HepG2 (cell line): ENCODE data around the gene NAT14. TPM values are rescaled to one million over a fixed set of nuclear protein-coding genes. Genes with fewer than 3 reads are reported as not detected.
A peak's percentile ranks its signal among the peaks of the same experiment; 100 is the strongest.

Experiments used
- BRCA1 ChIP-seq: sonication (generic); formaldehyde crosslinking; IDR thresholded peaks from 2 replicates; pipeline ENCODE4 v1.4.0; 2020; ENCODE audit warnings: missing genetic modification reagents
- ETV5 ChIP-seq: IDR thresholded peaks from 2 replicates; pipeline ENCODE4 v1.6.1; 2018; ENCODE audit warnings: missing biosample characterization, missing genetic modification reagents, inconsistent platforms, borderline replicate concordance
- HDAC6 ChIP-seq: fragments of 200-600 bp; sonication (generic); IDR thresholded peaks from 2 replicates; pipeline ENCODE4 v1.7.0; 2017; ENCODE audit warnings: mild to moderate bottlenecking, antibody characterized with exemption, low read length, low read depth
- HNF4G ChIP-seq, 2 experiments: sonication (generic) in 1 of 2; formaldehyde crosslinking in 1 of 2; IDR thresholded peaks; 2 replicates each; pipeline versions ENCODE4 v1.4.0 to v1.6.1; 2011 to 2020; ENCODE audit warnings: borderline replicate concordance in 2 of 2, low read depth in 2 of 2, mild to moderate bottlenecking in 2 of 2, low read length in 1 of 2, missing genetic modification reagents in 1 of 2, moderate library complexity in 1 of 2
- PAF1 ChIP-seq: IDR thresholded peaks from 2 replicates; pipeline ENCODE4 v1.6.1; 2016; ENCODE audit warnings: missing genetic modification reagents, missing compliant biosample characterization
- POLR2AphosphoS2 ChIP-seq: IDR thresholded peaks from 2 replicates; pipeline ENCODE4 v1.6.1; 2011; ENCODE audit warnings: low read depth, low read length, improper control_type of control experiment
- SALL1 ChIP-seq: sonication (generic); formaldehyde crosslinking; IDR thresholded peaks from 2 replicates; pipeline ENCODE4 v1.8.0; 2022; ENCODE audit warnings: mild to moderate bottlenecking, missing genetic modification reagents
- TIGD3 ChIP-seq: sonication (generic); formaldehyde crosslinking; IDR thresholded peaks from 2 replicates; pipeline ENCODE4 v1.5.1; 2020; ENCODE audit warnings: mild to moderate bottlenecking, missing genetic modification reagents, borderline replicate concordance
- WIZ ChIP-seq: sonication (generic); formaldehyde crosslinking; IDR thresholded peaks from 2 replicates; pipeline ENCODE4 v1.5.1; 2020; ENCODE audit warnings: mild to moderate bottlenecking, missing genetic modification reagents
- ZBTB14 ChIP-seq: sonication (generic); formaldehyde crosslinking; IDR thresholded peaks from 2 replicates; pipeline ENCODE4 v1.4.0; 2020; ENCODE audit warnings: missing genetic modification reagents
- ZNF124 ChIP-seq: sonication (generic); formaldehyde crosslinking; IDR thresholded peaks from 2 replicates; pipeline ENCODE4 v1.4.0; 2020; ENCODE audit warnings: missing genetic modification reagents
- ZNF138 ChIP-seq: sonication (generic); formaldehyde crosslinking; IDR thresholded peaks from 2 replicates; pipeline ENCODE4 v1.5.0; 2020; ENCODE audit warnings: mild to moderate bottlenecking, low read depth, missing genetic modification reagents
- ZNF263 ChIP-seq: sonication (generic); formaldehyde crosslinking; IDR thresholded peaks from 2 replicates; pipeline ENCODE4 v1.4.0; 2020; ENCODE audit warnings: missing genetic modification reagents
- ZNF30 ChIP-seq: sonication (generic); formaldehyde crosslinking; IDR thresholded peaks from 2 replicates; pipeline ENCODE4 v1.5.0; 2020; ENCODE audit warnings: mild to moderate bottlenecking, missing genetic modification reagents
- ZNF441 ChIP-seq: sonication (generic); formaldehyde crosslinking; IDR thresholded peaks from 2 replicates; pipeline ENCODE4 v1.7.0; 2021; ENCODE audit warnings: missing genetic modification reagents, borderline replicate concordance
- ZNF513 ChIP-seq: sonication (generic); formaldehyde crosslinking; conservative IDR thresholded peaks from 2 replicates; pipeline ENCODE4 v1.5.0; 2020; ENCODE audit warnings: missing genetic modification reagents
- ZNF674 ChIP-seq: sonication (generic); formaldehyde crosslinking; IDR thresholded peaks from 2 replicates; pipeline ENCODE4 v1.5.0; 2020; ENCODE audit warnings: low read depth, mild to moderate bottlenecking, missing genetic modification reagents
- ZNF704 ChIP-seq: sonication (generic); formaldehyde crosslinking; IDR thresholded peaks from 2 replicates; pipeline ENCODE4 v1.8.1; 2023; ENCODE audit warnings: mild to moderate bottlenecking, inconsistent platforms, moderate library complexity, missing genetic modification reagents, borderline replicate concordance
- ZNF737 ChIP-seq: sonication (generic); formaldehyde crosslinking; IDR thresholded peaks from 2 replicates; pipeline ENCODE4 v1.5.0; 2020; ENCODE audit warnings: missing genetic modification reagents, mild to moderate bottlenecking, borderline replicate concordance
- polyA plus RNA-seq, 8 experiments: library from polyadenylated mRNA; depleted of rRNA in 3 of 8; stranded (reverse) in 7 of 8; unstranded in 1 of 8; fragments of >200 nt; fragmentation: Illumina TruSeq in 4 of 8; extraction: Trizol in 4 of 8; gene quantifications; 2 replicates each; pipeline versions ENCODE4 v1.2.1 to v1.2.3, GENCODE V29; 2011 to 2016; ENCODE audit warnings: low read depth in 4 of 8, missing spikeins in 1 of 8, mixed read lengths in 1 of 8; ENCODE audit not compliant: insufficient read depth in 1 of 8
- total RNA-seq, 5 experiments: library from RNA; depleted of rRNA; stranded (reverse); fragments of >200 nt; fragmentation: Illumina TruSeq; extraction: Trizol; gene quantifications; 2 replicates each; pipeline ENCODE4 v1.2.3, GENCODE V29; 2016; ENCODE audit warnings: low read depth in 1 of 5
- TF ChIP-seq, protein P1 (sequence below): sonication (generic); formaldehyde crosslinking; conservative IDR thresholded peaks from 2 replicates; pipeline ENCODE4 v1.8.0; 2022; ENCODE audit warnings: missing genetic modification reagents

The NAT14 gene
- total and polyA plus RNA-seq, 2 of the 13 experiments (the other 11 are each of a cell fraction or from before 2014, with no cell fraction given), result 20.7 to 22.3 TPM

DNA sequence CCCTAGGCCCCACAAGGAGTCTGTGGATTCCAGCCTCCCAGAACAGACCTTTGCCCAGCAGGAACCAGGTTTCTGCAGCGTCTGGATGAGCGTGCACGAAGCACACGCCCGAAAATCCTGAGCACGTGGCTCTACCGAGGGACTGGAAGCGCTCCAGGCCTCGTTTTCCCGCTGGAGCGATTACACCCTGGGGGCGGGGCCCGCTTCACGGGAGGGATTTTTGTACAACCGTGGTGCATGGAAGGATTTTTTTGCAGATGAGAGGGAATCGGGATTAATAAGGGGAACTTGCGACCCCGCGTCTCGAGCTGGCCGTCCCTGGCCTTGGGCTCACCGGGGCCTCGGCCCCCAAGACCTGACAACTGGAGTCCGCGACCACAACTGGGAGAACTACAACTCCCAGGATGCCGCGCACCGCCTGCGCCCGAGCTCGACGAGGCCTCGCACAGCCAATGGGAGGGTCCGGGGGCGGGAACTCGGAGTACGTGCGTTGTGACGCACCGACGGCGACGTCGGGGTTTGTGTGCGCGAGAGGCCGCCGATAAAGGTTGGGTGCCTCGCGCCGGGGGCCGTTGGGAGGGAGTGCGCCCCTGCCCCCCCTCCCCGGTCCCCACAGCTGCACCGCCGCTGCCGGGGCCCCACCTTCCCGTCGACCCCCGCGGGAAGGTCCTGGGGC, 8.8 kb upstream of the NAT14 start, which contains the start of gene ZNF628 (continued):
- TF ChIP-seq TIGD3 (CRISPR knock-in tag) (peak; percentile 64; the same call in 1 of the 2 replicates), ZNF737 (CRISPR knock-in tag) (no peak), HNF4G (IDR thresholded peaks at IDR 0.05; ENCODE audit: borderline replicate concordance, low read depth, low read length) (no peak), HNF4G (CRISPR knock-in tag; IDR thresholded peaks at IDR 0.05; ENCODE audit: borderline replicate concordance, low read depth) (0 out of 2 replicates have a peak, but pooled peaks have one; percentile 23), POLR2AphosphoS2 (no peak), ZNF124 (no peak; the same call in 1 of the 2 replicates), ZNF138 (CRISPR knock-in tag) (0 out of 2 replicates have a peak, but pooled peaks have one; percentile 39), ZNF674 (CRISPR knock-in tag) (no peak), HDAC6 (no peak), ZNF30 (CRISPR knock-in tag) (peak; percentile 94), ZNF704 (CRISPR knock-in tag) (0 out of 2 replicates have a peak, but pooled peaks have one; percentile 49), SALL1 (CRISPR knock-in tag) (peak; percentile 79), PAF1 (CRISPR knock-in tag) (no peak), ETV5 (CRISPR knock-in tag) (peak; percentile 22), ZBTB14 (peak; percentile 54), BRCA1 (CRISPR knock-in tag) (no peak), ZNF263 (CRISPR knock-in tag) (peak; percentile 61), ZNF513 (CRISPR knock-in tag) (no peak), ZNF441 (CRISPR knock-in tag) (peak; percentile 88), WIZ (CRISPR knock-in tag) (no peak)
- TF ChIP-seq, protein P1, sequence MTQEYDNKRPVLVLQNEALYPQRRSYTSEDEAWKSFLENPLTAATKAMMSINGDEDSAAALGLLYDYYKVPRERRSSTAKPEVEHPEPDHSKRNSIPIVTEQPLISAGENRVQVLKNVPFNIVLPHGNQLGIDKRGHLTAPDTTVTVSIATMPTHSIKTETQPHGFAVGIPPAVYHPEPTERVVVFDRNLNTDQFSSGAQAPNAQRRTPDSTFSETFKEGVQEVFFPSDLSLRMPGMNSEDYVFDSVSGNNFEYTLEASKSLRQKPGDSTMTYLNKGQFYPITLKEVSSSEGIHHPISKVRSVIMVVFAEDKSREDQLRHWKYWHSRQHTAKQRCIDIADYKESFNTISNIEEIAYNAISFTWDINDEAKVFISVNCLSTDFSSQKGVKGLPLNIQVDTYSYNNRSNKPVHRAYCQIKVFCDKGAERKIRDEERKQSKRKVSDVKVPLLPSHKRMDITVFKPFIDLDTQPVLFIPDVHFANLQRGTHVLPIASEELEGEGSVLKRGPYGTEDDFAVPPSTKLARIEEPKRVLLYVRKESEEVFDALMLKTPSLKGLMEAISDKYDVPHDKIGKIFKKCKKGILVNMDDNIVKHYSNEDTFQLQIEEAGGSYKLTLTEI, result no peak
